NCI-H1694 treated with DMSO at 0.1 percent for 48 hours (cell line): ENCODE measurements around the gene ROGDI.
"Not testable (repeated sequence)": the region's sequence is repeated elsewhere in the genome, so short reads cannot be mapped to it uniquely, and the experiment has no call there.

Source experiments
- DNase-seq: peaks from one replicate; lab custom pipeline; 2025; lab: John Stamatoyannopoulos, UW

Gene ROGDI

GRCh38 chr16:4790871-4791270, 11.6 kb downstream of the ROGDI start:
- no peak for DNase-seq

DNA sequence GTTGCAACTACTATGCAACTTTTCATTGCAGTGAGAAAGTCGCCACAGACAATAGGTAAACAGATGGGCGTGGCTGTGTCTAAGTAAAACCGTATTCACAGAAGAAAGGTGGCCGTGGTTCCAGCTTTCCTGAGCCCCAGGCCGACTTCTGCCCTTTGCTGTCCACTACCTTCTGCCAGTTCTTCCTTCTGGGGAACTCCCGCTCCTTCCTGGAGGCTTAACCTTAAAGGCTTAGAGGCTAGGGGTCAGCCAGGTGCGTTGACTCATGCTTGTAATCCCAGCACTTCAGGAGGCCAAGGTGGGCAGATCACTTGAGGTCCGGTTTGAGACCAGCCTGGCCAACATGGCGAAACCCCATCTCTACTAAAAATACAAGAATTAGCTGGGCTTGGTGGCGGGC, 12.2 kb downstream of the ROGDI start:
- no peak for DNase-seq

DNA sequence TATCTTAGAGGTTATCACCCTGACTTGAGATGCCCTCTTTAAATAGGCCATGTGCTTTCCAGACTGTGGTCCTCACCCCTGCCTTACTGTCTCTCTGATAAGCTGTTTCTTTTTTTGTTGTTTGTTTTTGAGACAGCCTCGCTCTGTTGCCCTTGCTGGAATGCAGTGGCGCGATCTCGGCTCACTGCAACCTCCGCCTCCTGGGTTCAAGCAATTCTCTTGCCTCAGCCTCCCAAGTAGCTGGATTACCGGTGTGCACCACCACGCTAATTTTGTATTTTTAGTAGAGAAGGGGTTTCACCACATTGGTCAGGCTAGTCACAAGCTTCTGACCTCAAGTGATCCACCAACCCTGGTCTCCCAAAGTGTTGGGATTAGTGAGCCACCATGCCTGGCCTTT, 13.5 kb downstream of the ROGDI start:
- no peak for DNase-seq

- DNase-seq, result no peak
Measured at GRCh38 chr16:4788489-4788889, 13.9 kb downstream of the ROGDI start.

DNA sequence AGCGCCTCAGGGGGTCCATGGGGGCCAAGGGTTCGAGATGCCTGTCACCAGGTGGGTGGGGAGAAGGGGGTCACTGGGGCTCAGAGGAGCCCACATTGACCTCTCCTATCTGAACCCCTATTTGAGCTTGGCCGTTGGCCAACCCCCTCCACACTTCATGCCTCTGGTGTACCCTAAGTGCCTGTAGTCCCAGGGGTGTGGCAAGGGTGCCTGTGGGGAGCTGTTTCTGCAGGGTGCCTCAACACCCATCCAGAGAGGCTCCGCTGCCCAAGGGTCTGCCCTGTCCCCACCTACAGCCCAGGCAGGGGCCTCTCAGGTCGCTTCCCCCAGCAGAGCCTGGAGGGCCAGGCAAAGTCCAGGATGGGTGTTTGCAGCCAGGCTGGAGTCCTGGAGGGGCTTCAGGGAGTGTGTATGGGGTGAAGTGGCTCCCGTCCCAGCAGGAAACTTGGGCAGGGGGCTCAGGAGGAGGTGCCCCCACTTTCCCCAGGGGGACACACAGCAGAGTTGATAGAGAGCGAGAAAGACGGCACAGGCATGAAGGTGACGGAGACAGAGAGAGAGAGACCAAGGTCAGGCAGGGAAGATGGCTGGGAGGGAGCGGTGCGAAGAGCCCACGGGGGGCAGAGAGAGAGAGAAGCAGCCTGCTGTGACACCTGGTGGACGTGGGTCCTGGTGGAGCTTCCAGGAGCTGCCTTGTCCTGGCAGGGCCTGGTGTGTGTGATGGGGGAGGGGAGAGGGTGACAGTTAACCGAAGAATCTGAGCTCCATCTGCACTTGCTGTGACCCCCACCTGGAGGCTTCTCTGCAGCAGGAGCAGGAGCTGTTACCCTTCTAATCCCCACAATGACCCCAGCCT, 14.6 kb downstream of the ROGDI start, which contains the start of gene SEPTIN12:
SEPTIN12 (minus strand) TSS at position 719 of the 856 bp plus-strand sequence; CDS start at position 19, 700 bp downstream.
- no peak for DNase-seq

DNA sequence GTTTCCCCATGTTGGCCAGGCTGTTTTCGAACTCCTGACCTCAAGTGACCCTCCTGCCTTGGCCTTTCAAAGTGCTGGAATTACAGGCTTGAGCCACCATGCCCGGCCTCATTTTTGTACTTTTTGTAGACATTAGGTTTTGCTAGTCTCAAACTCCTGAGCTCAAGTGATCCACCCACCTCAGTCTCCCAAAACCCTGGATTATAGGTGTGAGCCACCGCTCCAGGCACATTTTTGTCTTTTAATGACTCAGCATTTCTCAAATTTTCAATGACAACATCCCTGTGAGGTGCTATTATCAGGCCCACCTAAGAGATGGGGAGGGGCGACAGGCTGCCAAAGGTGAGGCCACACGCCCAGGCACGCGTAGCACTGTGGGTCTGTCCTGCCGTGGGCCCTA, 15.4 kb downstream of the ROGDI start:
- no peak for DNase-seq

DNA sequence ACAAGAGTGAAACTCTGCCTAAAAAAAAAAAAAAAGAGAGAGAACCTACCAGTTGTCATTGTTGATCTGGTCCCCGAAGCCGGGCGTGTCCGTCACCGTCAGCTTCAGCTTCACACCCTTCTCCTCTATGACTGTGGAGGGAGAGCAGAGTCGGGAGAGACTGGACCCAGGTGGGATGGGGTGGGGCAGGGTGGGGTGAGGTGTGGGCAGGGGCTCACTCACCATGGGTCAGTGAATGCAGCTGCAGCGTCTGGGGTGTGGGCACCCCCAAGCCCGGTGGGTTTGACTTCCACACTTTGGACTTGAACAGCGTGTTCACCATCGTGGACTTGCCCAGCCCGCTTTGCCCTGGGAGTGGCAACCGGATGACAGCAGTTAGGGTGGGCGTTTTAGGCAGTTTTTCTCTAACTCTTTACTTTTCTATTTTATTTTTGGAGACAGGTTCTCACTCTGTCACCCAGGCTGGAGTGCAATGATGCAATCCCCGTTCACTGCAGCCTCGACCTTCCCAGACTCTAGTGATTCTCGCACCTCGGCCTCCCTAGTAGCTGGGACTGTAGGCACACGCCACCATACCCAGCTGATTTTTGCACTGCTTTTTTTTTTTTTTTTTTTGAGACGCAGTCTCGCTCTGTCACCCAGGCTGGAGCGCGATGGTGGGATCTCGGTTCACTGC, 16.5 kb downstream of the ROGDI start:
- no peak for DNase-seq

- not testable (repeated sequence) for DNase-seq
Measured at GRCh38 chr16:4784444-4784987, 17.9 kb downstream of the ROGDI start.

- no peak for DNase-seq
Measured at GRCh38 chr16:4783951-4784336, 18.5 kb downstream of the ROGDI start.

DNA sequence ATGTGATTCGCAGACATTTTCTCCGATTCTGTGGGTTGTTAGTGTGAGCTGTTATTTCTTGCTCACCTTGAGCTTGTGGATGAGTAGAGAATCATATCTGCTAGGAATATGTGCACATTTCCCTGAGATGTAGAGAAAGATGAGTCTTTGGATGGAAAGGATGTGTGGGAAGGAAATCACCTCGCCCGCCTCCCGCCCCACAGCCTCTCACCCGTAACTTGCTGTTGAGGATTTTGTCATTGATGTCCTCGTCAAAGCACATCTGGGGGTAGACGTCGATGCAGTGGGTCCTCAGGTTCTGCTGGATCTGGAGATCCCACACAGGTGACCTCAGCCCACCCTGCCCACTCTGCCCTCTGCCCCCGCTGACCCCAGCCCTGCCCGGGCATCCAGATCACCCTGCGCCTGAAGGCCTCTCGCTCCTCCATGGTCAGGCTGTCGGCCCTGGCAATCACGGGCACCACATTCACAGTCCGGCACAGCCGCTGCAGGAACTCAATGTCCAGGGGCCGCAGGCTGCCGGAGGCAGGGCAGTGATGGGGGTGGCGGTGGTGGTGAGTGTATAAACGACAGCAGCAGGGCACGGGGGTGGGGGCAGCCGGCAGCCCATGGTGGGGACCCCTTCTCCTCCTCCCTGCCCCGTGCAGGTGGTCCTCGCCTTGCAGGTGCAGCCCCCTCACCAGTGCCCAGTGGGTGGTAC, 19.0 kb downstream of the ROGDI start:
- no peak for DNase-seq

DNA sequence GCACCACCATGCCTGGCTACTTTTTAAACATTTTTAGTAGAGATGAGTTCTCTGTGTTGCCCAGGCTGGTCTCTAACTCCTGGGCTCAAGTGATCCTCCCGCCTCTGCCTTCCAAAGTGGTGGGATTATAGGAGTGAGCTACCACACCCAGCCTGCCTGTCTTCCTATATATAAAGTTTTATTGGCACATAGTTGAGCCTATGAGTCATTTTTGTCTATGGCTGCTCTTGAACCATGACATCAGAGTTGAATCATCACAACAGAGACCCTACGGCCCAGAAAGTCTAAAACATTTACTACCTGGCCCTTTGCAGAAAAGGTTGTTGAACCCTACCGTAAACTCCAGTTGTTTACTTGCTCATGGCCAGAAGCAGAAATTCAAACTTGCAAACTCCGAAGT, 22.2 kb downstream of the ROGDI start:
- no peak for DNase-seq

DNA sequence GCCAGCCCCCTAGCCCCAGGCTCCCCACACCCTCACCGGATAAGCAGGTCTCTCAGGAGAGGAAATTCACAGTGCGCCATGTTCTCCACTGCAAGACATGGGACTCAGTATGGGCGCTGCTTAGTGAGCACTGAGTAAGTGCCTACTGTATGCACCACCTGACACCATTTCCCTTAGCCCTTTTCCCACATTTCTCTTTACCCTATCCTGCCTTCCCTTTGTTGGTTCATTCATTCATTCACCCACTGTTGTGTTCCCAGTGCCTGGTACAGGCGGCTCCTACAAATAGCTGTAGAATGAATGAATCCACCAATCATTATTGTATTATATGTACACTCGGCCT, 24.4 kb downstream of the ROGDI start:
- DNase-seq, result no peak

DNA sequence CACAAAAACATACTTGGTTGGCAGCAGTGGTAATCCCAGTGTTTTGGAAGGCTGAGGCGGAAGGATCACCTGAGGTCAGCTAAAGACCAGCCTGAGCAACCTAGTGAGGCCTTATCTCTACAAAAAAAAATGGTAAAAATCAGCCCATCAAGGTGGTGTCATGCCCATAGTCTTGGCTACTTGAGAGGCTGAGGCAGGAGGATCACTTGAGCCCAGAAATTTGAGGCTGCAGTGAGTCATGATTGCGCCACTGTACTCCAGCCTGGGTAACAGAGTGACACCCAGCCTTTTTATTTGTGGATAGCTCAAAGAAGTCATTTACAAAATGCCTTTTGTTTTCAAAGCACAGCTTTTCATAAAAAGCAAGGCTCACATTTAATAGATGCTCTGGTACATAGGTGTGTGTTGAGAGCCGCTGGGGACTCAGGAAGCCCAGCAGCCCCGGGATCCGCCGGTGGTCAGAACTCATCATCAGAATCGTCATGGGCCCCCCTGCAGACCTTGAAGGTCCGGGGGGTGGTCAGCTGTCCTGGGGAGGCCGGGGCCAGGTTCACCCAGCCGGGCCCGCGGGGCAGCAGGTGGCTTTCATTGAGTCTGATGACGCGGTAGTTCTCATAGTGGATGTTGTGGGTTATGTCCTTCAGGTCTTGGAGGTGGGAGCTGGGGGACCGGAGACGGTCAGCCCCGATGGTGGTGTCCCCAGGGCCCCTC, 24.9 kb downstream of the ROGDI start:
- DNase-seq, result no peak

DNA sequence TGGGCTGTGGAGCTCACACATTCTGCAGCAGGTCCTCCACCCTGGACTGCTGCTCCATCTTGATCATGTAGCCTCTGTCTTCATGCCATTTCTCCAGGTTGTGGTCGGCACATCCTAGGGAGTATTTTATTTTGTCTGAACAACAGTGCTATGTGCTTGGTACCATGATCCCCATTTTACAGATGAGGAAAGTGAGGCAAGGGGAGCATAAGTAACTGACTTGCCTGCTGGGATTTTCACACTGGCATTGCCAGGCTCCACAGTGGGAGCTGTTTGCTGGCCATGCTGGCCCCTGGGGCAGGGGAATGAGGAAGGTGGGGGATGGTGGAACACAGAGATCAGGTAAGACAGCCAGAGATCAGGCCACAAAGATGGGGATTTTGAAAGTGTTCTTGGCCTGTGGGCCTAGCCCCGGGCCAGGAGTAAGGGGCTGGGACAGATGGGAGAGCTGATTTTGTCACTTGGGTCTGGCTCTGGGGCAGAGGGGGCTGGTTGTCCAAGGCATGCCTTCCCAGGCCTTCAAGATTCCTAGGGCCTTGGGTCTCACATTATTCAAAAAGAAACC, 26.2 kb downstream of the ROGDI start:
- DNase-seq, result no peak

DNA sequence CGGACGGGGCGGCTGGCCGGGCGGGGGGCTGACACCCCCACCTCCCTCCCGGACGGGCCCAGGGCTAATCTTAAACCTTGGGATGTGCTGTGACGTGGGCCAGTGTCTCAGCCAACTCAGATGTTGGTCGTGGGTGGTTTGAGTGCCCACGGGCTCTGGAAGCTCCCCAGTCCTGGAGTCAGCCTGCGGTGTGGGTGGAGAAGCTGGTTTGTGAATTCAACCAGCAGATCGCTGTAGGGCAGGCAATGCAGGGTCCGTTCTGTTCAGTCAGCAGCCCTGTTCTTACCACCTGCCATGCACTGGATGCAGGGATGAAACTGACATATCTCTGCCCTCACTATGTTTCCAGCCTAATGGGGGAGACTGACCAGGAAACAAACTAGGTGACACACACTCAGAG, 27.4 kb downstream of the ROGDI start:
- no peak for DNase-seq

GRCh38 chr16:4772351-4772750, 30.1 kb downstream of the ROGDI start:
- no peak for DNase-seq

DNA sequence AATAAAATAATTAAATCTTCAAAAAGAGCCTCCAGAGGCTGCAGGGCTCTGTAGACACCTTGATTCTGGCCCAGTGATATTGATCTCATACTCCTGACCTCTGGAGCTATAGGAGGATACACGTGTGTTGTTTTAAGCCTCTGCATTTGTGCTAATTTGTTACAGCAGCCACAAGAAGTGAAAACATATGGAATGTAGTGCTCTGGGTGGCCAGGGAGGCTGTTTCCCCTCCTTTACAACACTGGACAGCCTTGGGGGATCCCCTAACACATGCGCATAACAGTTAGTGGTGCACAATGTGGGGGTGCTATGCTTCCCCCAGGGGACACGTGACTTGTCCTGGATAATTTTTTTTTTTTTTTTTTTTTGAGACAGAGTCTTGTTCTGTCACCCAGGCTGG, 30.8 kb downstream of the ROGDI start:
- DNase-seq, result no peak

GRCh38 chr16:4769306-4769638, 33.2 kb downstream of the ROGDI start:
- no peak for DNase-seq

DNA sequence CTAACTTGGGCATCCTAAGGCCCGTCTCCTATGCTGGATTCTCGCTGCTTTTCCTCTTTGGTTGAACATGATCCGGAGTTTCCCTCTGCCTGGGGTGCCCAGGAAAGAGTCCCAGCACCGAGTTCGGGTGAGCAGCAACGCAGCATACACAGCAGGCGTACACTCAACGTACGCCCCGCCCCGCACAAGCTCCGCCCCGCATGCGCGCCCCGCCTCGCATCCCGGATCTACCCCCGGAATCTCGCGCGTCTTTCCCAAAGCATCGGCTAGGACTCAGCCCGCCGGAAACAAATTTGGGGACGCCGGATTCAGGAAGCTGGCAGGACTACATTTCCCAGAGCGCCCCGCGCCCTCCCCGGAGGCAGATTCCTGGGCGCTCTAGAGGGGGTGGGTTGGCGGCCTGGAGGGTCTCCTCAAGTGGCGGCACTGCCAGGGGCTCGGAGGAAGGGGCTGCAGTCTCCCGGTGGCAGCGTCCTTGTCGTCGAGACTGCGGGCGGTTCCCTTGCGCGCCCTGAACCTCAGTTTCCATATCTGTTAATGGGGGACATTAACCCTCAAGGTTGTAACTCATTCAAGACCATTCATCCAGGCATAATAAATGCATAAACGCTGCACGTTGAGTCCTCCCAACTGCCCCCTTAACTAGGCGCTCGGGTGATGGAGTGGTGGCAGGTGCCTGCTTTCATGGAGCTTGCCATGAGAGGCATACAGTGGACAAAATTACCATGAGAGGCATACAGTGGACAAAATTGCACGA, 33.7 kb downstream of the ROGDI start:
- peak; percentile 92 for DNase-seq

- DNase-seq, result no peak
Measured at GRCh38 chr16:4767872-4768548, 34.4 kb downstream of the ROGDI start.
